ENCODE measurements around the gene KIFC1. TPM values are rescaled to one million over a fixed set of nuclear protein-coding genes. Genes with fewer than 3 reads are reported as not detected.
A peak's percentile ranks its signal among the peaks of the same experiment; 100 is the strongest.

The KIFC1 gene
- total RNA-seq, 1 donor from 2014 or later = 31.3 TPM

- peak in 1 of 2 experiments; percentile 69 for DNase-seq (ENCODE audit: low spot score in 2 of 2, unreplicated experiment in 2 of 2)
- Mint-ChIP-seq H3K27me3 (ENCODE audit: low read depth) (no peaks in the 10 kb centered on the region), H3K27ac (peak overlapping the region; percentile 82), H3K9me3 (no peaks in the 10 kb centered on the region), H3K4me3 (peak overlapping the region; percentile 81), H3K4me1 (peaks cover 81% of the 10 kb centered on the region), H3K36me3 (peaks cover 8% of the 10 kb centered on the region)
- TF ChIP-seq CTCF (IDR thresholded peaks at IDR 0.05; ENCODE audit: unreplicated experiment) = no peak
Measured at GRCh38 chr6:33427585-33428223, 36.1 kb downstream of the KIFC1 start.

- DNase-seq (ENCODE audit: low spot score in 2 of 2, unreplicated experiment in 2 of 2) = no peak
- peak overlapping the region; percentile 77 for H3K27ac Mint-ChIP-seq
- H3K4me1 Mint-ChIP-seq = peaks cover 84% of the 10 kb centered on the region
- no peaks in the 10 kb centered on the region for H3K9me3 Mint-ChIP-seq
- peaks cover 2% of the 10 kb centered on the region for H3K36me3 Mint-ChIP-seq
- peak overlapping the region; percentile 81 for H3K4me3 Mint-ChIP-seq
- H3K27me3 Mint-ChIP-seq (ENCODE audit: low read depth) = no peaks in the 10 kb centered on the region
- peak; percentile 49 for TF ChIP-seq CTCF (IDR thresholded peaks at IDR 0.05; ENCODE audit: unreplicated experiment)
Measured at GRCh38 chr6:33428224-33428965, 36.8 kb downstream of the KIFC1 start.

GRCh38 chr6:33428966-33429749 is 37.5 kb downstream of the KIFC1 start:
- H3K9me3 Mint-ChIP-seq = no peaks in the 10 kb centered on the region
- TF ChIP-seq CTCF (IDR thresholded peaks at IDR 0.05; ENCODE audit: unreplicated experiment) = no peak
- peaks cover 83% of the 10 kb centered on the region for H3K4me1 Mint-ChIP-seq
- H3K36me3 Mint-ChIP-seq = no peaks in the 10 kb centered on the region
- H3K27me3 Mint-ChIP-seq (ENCODE audit: low read depth) = no peaks in the 10 kb centered on the region
- H3K27ac Mint-ChIP-seq = peak overlapping the region; percentile 77
- DNase-seq (ENCODE audit: low spot score in 2 of 2, unreplicated experiment in 2 of 2) = no peak
- peak overlapping the region; percentile 81 for H3K4me3 Mint-ChIP-seq

GRCh38 chr6:33429750-33430052 is 38.1 kb downstream of the KIFC1 start:
- H3K36me3 Mint-ChIP-seq = no peaks in the 10 kb centered on the region
- no peaks in the 10 kb centered on the region for H3K9me3 Mint-ChIP-seq
- peaks cover 78% of the 10 kb centered on the region for H3K4me1 Mint-ChIP-seq
- TF ChIP-seq CTCF (IDR thresholded peaks at IDR 0.05; ENCODE audit: unreplicated experiment) = no peak
- peak overlapping the region; percentile 81 for H3K4me3 Mint-ChIP-seq
- no peak for DNase-seq (ENCODE audit: low spot score in 2 of 2, unreplicated experiment in 2 of 2)
- no peaks in the 10 kb centered on the region for H3K27me3 Mint-ChIP-seq (ENCODE audit: low read depth)
- peak overlapping the region; percentile 15 for H3K27ac Mint-ChIP-seq

GRCh38 chr6:33430334-33430733 is 38.7 kb downstream of the KIFC1 start:
- peak overlapping the region; percentile 19 for H3K27ac Mint-ChIP-seq
- TF ChIP-seq CTCF (IDR thresholded peaks at IDR 0.05; ENCODE audit: unreplicated experiment) = no peak
- H3K4me3 Mint-ChIP-seq = no peak overlapping the region

More at GRCh38 chr6:33430334-33430733, 38.7 kb downstream of the KIFC1 start:
- Mint-ChIP-seq H3K4me1 (peaks cover 72% of the 10 kb centered on the region), H3K27me3 (ENCODE audit: low read depth) (no peaks in the 10 kb centered on the region), H3K9me3 (no peaks in the 10 kb centered on the region), H3K36me3 (peaks cover 3% of the 10 kb centered on the region)
- DNase-seq (ENCODE audit: low spot score in 2 of 2, unreplicated experiment in 2 of 2) = no peak
